Sigmoid colon (tissue), 4 donors: ENCODE results near the gene DKK2.
A peak's percentile ranks its signal among the peaks of the same experiment; 100 is the strongest.

Experiments
- POLR2A ChIP-seq, 2 donors: fragments of 450-650 bp; IDR thresholded peaks; one replicate each; pipeline ENCODE4 v1.6.1; 2016; ENCODE audit warnings: antibody characterized with exemption in 2 of 2, mild to moderate bottlenecking in 2 of 2, moderate library complexity in 2 of 2
- POLR2AphosphoS5 ChIP-seq, 4 donors: sonication (generic); formaldehyde crosslinking; IDR thresholded peaks; one replicate each; pipeline ENCODE4 v1.6.1; 2017; ENCODE audit warnings: antibody characterized with exemption in 4 of 4
- TF ChIP-seq, protein P1 (sequence below), 4 experiments: fragments of 450-650 bp in 3 of 4; fragments of 200-600 bp in 1 of 4; IDR thresholded peaks; one replicate each; pipeline ENCODE4 v1.5.1; 2016 to 2019; ENCODE audit warnings: antibody characterized with exemption in 4 of 4, mild to moderate bottlenecking in 3 of 4, moderate library complexity in 2 of 4

DNA sequence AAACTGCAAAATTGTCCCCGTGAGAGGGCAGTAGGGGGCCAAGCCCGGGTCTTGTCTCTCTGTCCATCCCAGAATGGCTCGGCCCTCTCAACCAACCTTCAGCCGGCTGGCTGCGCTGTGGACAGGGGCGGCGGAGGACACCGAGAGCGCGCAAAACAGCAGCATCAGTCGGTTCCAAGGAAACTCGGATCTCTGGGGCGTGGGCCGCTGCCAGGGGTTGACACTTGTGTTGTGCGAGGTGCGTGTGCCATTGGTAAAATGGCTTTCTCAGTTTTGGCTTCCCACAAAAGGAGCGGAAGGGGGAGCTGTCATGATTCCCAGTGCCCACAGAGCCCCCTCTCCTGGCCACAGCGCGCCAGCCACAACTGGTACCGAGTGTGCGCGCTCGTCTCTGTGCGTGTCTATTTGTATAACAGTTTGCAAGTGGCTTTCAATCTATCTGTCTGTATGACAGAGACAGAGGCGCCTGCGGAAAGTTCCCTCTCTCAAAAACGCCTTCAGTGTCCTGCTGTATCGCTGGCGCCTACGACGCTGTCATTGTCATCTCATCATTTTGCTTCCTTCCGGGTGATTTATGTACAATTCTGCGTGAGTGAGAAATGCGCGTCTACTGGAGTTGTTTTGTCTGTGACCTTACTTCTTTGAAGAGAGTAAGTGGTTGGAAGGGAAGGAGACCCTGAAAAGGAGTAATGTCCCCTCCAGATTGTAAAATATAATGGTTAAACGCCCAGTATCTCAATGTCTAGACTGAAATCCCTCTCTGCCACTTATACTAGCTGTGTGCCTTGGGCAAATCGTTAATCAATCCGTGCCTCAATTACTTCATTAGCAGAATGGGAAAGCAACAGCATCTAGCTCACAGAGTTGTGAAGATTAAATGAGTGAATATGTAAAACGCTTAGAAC lies 1.8 kb downstream of the DKK2 start:
- TF ChIP-seq POLR2A (IDR thresholded peaks at IDR 0.05) (no peak), POLR2AphosphoS5 (IDR thresholded peaks at IDR 0.05) (no peak)
- TF ChIP-seq, protein P1, sequence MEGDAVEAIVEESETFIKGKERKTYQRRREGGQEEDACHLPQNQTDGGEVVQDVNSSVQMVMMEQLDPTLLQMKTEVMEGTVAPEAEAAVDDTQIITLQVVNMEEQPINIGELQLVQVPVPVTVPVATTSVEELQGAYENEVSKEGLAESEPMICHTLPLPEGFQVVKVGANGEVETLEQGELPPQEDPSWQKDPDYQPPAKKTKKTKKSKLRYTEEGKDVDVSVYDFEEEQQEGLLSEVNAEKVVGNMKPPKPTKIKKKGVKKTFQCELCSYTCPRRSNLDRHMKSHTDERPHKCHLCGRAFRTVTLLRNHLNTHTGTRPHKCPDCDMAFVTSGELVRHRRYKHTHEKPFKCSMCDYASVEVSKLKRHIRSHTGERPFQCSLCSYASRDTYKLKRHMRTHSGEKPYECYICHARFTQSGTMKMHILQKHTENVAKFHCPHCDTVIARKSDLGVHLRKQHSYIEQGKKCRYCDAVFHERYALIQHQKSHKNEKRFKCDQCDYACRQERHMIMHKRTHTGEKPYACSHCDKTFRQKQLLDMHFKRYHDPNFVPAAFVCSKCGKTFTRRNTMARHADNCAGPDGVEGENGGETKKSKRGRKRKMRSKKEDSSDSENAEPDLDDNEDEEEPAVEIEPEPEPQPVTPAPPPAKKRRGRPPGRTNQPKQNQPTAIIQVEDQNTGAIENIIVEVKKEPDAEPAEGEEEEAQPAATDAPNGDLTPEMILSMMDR (IDR thresholded peaks at IDR 0.05) = peak in 2 of 4 experiments; percentile 10 to 27
